GM21717 (cell line): ENCODE data around the gene HTN1.
"Not testable (repeated sequence)": the region's sequence is repeated elsewhere in the genome, so short reads cannot be mapped to it uniquely, and the experiment has no call there.

Experiments
- ATAC-seq: cut with Tn5 transposase; IDR thresholded peaks from one replicate; pipeline ENCODE4 v1.9.1; 2021; ENCODE audit warnings: mild to moderate bottlenecking, moderate library complexity; ENCODE audit not compliant: unreplicated experiment

The HTN1 gene

GRCh38 chr4:70050138-70050537 lies at the start of gene HTN1:
HTN1 (plus strand) TSS chr4:70050438; CDS start chr4:70053077, 2,639 bp downstream.
- ATAC-seq: not testable (repeated sequence)

- ATAC-seq: no peak
These were observed 49.5 kb upstream of the HTN1 start for GRCh38 chr4:70000711-70001110.

GRCh38 chr4:70002507-70002906 lies 47.7 kb upstream of the HTN1 start:
- ATAC-seq: no peak

- ATAC-seq: no peak
These were observed 41.5 kb upstream of the HTN1 start for GRCh38 chr4:70008771-70009170.

GRCh38 chr4:70019006-70019405 lies 31.2 kb upstream of the HTN1 start:
- not testable (repeated sequence) for ATAC-seq

GRCh38 chr4:70023218-70023617 lies 27.0 kb upstream of the HTN1 start:
- ATAC-seq: no peak

GRCh38 chr4:70027011-70027410 lies 23.2 kb upstream of the HTN1 start:
- no peak for ATAC-seq

- not testable (repeated sequence) for ATAC-seq
These were observed 22.1 kb upstream of the HTN1 start, which contains the start of gene HTN3 for GRCh38 chr4:70028159-70028558. HTN3 (plus strand) TSS chr4:70028459; CDS start chr4:70030741, 2,282 bp downstream.

- not testable (repeated sequence) for ATAC-seq
These were observed 12.7 kb upstream of the HTN1 start for GRCh38 chr4:70037559-70037958.

GRCh38 chr4:70039928-70040327 lies 10.3 kb upstream of the HTN1 start:
- not testable (repeated sequence) for ATAC-seq

- no peak for ATAC-seq
These were observed 8.5 kb upstream of the HTN1 start for GRCh38 chr4:70041652-70042286.

- ATAC-seq: not testable (repeated sequence)
These were observed 6.3 kb downstream of the HTN1 start for GRCh38 chr4:70056534-70056933.

GRCh38 chr4:70057651-70058050 lies 7.4 kb downstream of the HTN1 start:
- no peak for ATAC-seq

- ATAC-seq: no peak
These were observed 8.9 kb downstream of the HTN1 start for GRCh38 chr4:70059149-70059548.

GRCh38 chr4:70062000-70062399 lies 11.8 kb downstream of the HTN1 start:
- peak; percentile 88 for ATAC-seq

GRCh38 chr4:70080205-70080604 lies 30.0 kb downstream of the HTN1 start:
- no peak for ATAC-seq

GRCh38 chr4:70099206-70099605 lies 49.0 kb downstream of the HTN1 start:
- ATAC-seq: no peak
